H1 (cell line): Measurements from ENCODE around the gene STAG1. TPM values are rescaled to one million over a fixed set of nuclear protein-coding genes. Genes with fewer than 3 reads are reported as not detected.

Experiments
- CTCF ChIA-PET: fragments of 300-600 bp; sonication (Branson Sonifier 250); formaldehyde crosslinking; loops from one replicate; lab custom pipeline; 2021; ENCODE audit not compliant: partially characterized antibody; lab: Charles Lee
- POLR2A ChIA-PET: fragments of 300-600 bp; sonication (Branson Sonifier 250); formaldehyde crosslinking; loops from one replicate; lab custom pipeline; 2021; ENCODE audit warnings: inconsistent platforms; ENCODE audit not compliant: partially characterized antibody; lab: Charles Lee
- DNase-seq, 2 experiments: peaks; one replicate each; pipeline versions ENCODE4 v3.0.0 to v3.0.0-alpha.2; 2010 to 2022; ENCODE audit warnings: low spot score in 2 of 2, low read depth in 1 of 2, mixed read lengths in 1 of 2
- FAIRE-seq: peaks from 2 replicates; lab custom pipeline; 2011; peaks lifted over from hg19 to GRCh38; lab: Jason Lieb, UNC
- H2AFZ ChIP-seq: 2 replicates; pipeline ENCODE4 v1.8.1; 2012; ENCODE audit warnings: low read length, inconsistent platforms
- H2AK5ac ChIP-seq: 2 replicates; pipeline ENCODE4 v1.6.1; 2013; ENCODE audit warnings: low read depth, low read length
- H2BK120ac ChIP-seq: replicated peaks from 2 replicates; pipeline ENCODE3; 2013; ENCODE audit warnings: low read depth, low read length, inconsistent platforms
- H2BK12ac ChIP-seq: 2 replicates; pipeline ENCODE4 v1.6.1; 2013; ENCODE audit warnings: low read depth, low read length
- H2BK15ac ChIP-seq: 2 replicates; pipeline ENCODE4 v1.6.1; 2013; ENCODE audit warnings: low read length
- H2BK20ac ChIP-seq: 2 replicates; pipeline ENCODE4 v1.6.1; 2013; ENCODE audit warnings: low read length
- H2BK5ac ChIP-seq: 2 replicates; pipeline ENCODE4 v1.6.1; 2013; ENCODE audit warnings: low read depth, low read length
- H3K14ac ChIP-seq: 2 replicates; pipeline ENCODE4 v1.6.1; 2013; ENCODE audit warnings: inconsistent platforms; ENCODE audit not compliant: insufficient read length
- H3K18ac ChIP-seq: 2 replicates; pipeline ENCODE4 v1.6.1; 2013; ENCODE audit warnings: low read length; ENCODE audit errors: extremely low read depth
- H3K23ac ChIP-seq: 2 replicates; pipeline ENCODE4 v1.6.1; 2013; ENCODE audit warnings: inconsistent platforms; ENCODE audit not compliant: insufficient read length
- H3K23me2 ChIP-seq: 2 replicates; pipeline ENCODE4 v1.6.1; 2013; ENCODE audit warnings: low read depth, low read length
- H3K27ac ChIP-seq: 2 replicates; pipeline ENCODE4 v1.6.1; 2011; ENCODE audit warnings: low read depth, low read length, inconsistent platforms
- H3K27me3 ChIP-seq, 4 experiments: replicated peaks in 1 of 4; 1 replicate in 1 of 4; 2 replicates in 3 of 4; pipeline versions ENCODE4 v1.6.1 to v1.8.1; 2011 to 2013; ENCODE audit warnings: low read length in 3 of 4, mild to moderate bottlenecking in 3 of 4, inconsistent platforms in 2 of 4, mixed read lengths in 2 of 4, moderate library complexity in 1 of 4; ENCODE audit not compliant: control insufficient read depth in 3 of 4, insufficient read depth in 3 of 4; ENCODE audit errors: extremely low read depth in 1 of 4
- H3K36me3 ChIP-seq, 4 experiments: 2 replicates each; pipeline versions ENCODE4 v1.6.1 to v1.8.1; 2011 to 2013; ENCODE audit warnings: mild to moderate bottlenecking in 4 of 4, low read length in 3 of 4, moderate library complexity in 2 of 4, control low read depth in 1 of 4, inconsistent platforms in 1 of 4; ENCODE audit not compliant: insufficient read depth in 4 of 4, control insufficient read depth in 2 of 4
- H3K4ac ChIP-seq: replicated peaks from 2 replicates; pipeline ENCODE3; 2013; ENCODE audit warnings: low read length, low read depth, mixed read lengths, inconsistent platforms; ENCODE audit not compliant: insufficient read length
- H3K4me1 ChIP-seq, 4 experiments: replicated peaks in 1 of 4; 1 replicate in 1 of 4; 2 replicates in 3 of 4; pipeline versions ENCODE4 v1.6.1 to v1.8.1; 2011 to 2013; ENCODE audit warnings: low read length in 3 of 4, inconsistent platforms in 2 of 4, mixed read lengths in 1 of 4; ENCODE audit not compliant: insufficient read depth in 4 of 4, control insufficient read depth in 3 of 4
- H3K4me2 ChIP-seq, 2 experiments: 2 replicates each; pipeline versions ENCODE4 v1.6.1 to v1.8.1; 2011 to 2013; ENCODE audit warnings: low read depth in 2 of 2, low read length in 2 of 2, control low read depth in 1 of 2, inconsistent platforms in 1 of 2, mild to moderate bottlenecking in 1 of 2; ENCODE audit not compliant: insufficient read depth in 1 of 2
- H3K4me3 ChIP-seq, 4 experiments: fragments of 200-600, 300-600 bp in 1 of 4; sonication (generic), shearing (Covaris generic), sonication (Bioruptor Twin) in 1 of 4; 2 replicates each; pipeline versions ENCODE4 v1.5.1 to v1.8.1; 2011 to 2016; ENCODE audit warnings: low read length in 4 of 4, low read depth in 3 of 4, control low read depth in 2 of 4, inconsistent platforms in 2 of 4, mild to moderate bottlenecking in 2 of 4, mixed read lengths in 1 of 4, moderate library complexity in 1 of 4; ENCODE audit not compliant: insufficient read depth in 2 of 4; ENCODE audit errors: extremely low read depth in 1 of 4
- H3K56ac ChIP-seq: replicated peaks from 2 replicates; pipeline ENCODE3; 2013; ENCODE audit warnings: low read depth, mild to moderate bottlenecking, mixed read lengths, low read length, inconsistent platforms; ENCODE audit not compliant: insufficient read length
- H3K79me1 ChIP-seq: 2 replicates; pipeline ENCODE4 v1.6.1; 2013; ENCODE audit warnings: low read depth, low read length, control low read depth
- H3K79me2 ChIP-seq, 2 experiments: 2 replicates each; pipeline versions ENCODE4 v1.6.1 to v1.8.1; 2012 to 2013; ENCODE audit warnings: low read length in 2 of 2, mild to moderate bottlenecking in 2 of 2, inconsistent platforms in 1 of 2; ENCODE audit not compliant: insufficient read depth in 2 of 2, control insufficient read depth in 1 of 2
- H3K9ac ChIP-seq, 4 experiments: replicated peaks in 1 of 4; 1 replicate in 1 of 4; 2 replicates in 3 of 4; pipeline versions ENCODE4 v1.6.1 to v1.8.1; 2011 to 2013; ENCODE audit warnings: low read depth in 3 of 4, low read length in 3 of 4, control low read depth in 2 of 4, mild to moderate bottlenecking in 2 of 4, moderate library complexity in 2 of 4, inconsistent platforms in 1 of 4; ENCODE audit errors: extremely low read depth in 1 of 4
- H3K9me3 ChIP-seq, 2 experiments: 2 replicates each; pipeline versions ENCODE4 v1.6.1 to v1.8.1; 2012 to 2013; ENCODE audit warnings: mild to moderate bottlenecking in 2 of 2, moderate library complexity in 2 of 2, control low read depth in 1 of 2, inconsistent platforms in 1 of 2, low read depth in 1 of 2, low read length in 1 of 2, mixed read lengths in 1 of 2; ENCODE audit not compliant: insufficient read depth in 2 of 2
- H4K20me1 ChIP-seq, 2 experiments: replicated peaks in 1 of 2; 2 replicates each; pipeline versions ENCODE3 to v1.8.1; 2011 to 2013; ENCODE audit warnings: inconsistent platforms in 2 of 2, low read length in 2 of 2, mild to moderate bottlenecking in 1 of 2; ENCODE audit not compliant: insufficient read depth in 2 of 2, control insufficient read depth in 1 of 2
- H4K5ac ChIP-seq: 2 replicates; pipeline ENCODE4 v1.6.1; 2013; ENCODE audit warnings: low read length, low read depth, mixed read lengths, inconsistent platforms; ENCODE audit not compliant: insufficient read length
- H4K8ac ChIP-seq: 2 replicates; pipeline ENCODE4 v1.8.0; 2013; ENCODE audit warnings: mild to moderate bottlenecking, moderate library complexity, low read length, inconsistent platforms; ENCODE audit not compliant: insufficient read depth; ENCODE audit errors: extremely low read depth
- H4K91ac ChIP-seq: replicated peaks from 2 replicates; pipeline ENCODE3; 2013; ENCODE audit warnings: low read length, mixed read lengths, inconsistent platforms; ENCODE audit not compliant: insufficient read length
- CEBPB ChIP-seq: IDR thresholded peaks from 2 replicates; pipeline ENCODE4 v1.6.1; 2012; ENCODE audit warnings: low read depth, low read length
- EZH2 ChIP-seq: fragments of 200-600 bp; sonication (generic); IDR thresholded peaks from 2 replicates; pipeline ENCODE4 v1.7.1; 2012; ENCODE audit warnings: low read depth, mild to moderate bottlenecking, moderate library complexity, low read length, inconsistent platforms; ENCODE audit not compliant: severe bottlenecking
- SIN3A ChIP-seq, 2 experiments: IDR thresholded peaks in 1 of 2; conservative IDR thresholded peaks in 1 of 2; 2 replicates each; pipeline ENCODE4 v1.6.1; 2011 to 2012; ENCODE audit warnings: low read length in 2 of 2, improper control_type of control experiment in 1 of 2, low read depth in 1 of 2, mild to moderate bottlenecking in 1 of 2
- SIRT6 ChIP-seq: IDR thresholded peaks from one replicate; pipeline ENCODE4 v1.7.1; 2012; ENCODE audit warnings: low read length, inconsistent platforms
- SUZ12 ChIP-seq: fragments of 200-600 bp; sonication (generic); IDR thresholded peaks from 2 replicates; pipeline ENCODE4 v1.6.1; 2012; ENCODE audit warnings: mild to moderate bottlenecking, inconsistent platforms, low read length, moderate library complexity, mixed read lengths
- TEAD4 ChIP-seq: IDR thresholded peaks from 2 replicates; pipeline ENCODE4 v1.6.1; 2012; ENCODE audit warnings: low read depth, low read length, inconsistent platforms, mixed read lengths
- WGBS, 2 experiments: shearing (Covaris generic) in 1 of 2; methylation state at CpG; one replicate each; pipeline versions ENCODE4 v1.1.6 to v1.1.7; 2013 to 2015; ENCODE audit warnings: low lambda C conversion rate in 2 of 2, mixed read lengths in 2 of 2, inconsistent platforms in 1 of 2, low coverage in 1 of 2, missing lambda C conversion rate in 1 of 2; ENCODE audit not compliant: insufficient replicate concordance in 2 of 2, insufficient coverage in 1 of 2, insufficient read length in 1 of 2; ENCODE audit errors: extremely low coverage in 1 of 2, missing lambda C conversion rate in 1 of 2; 5-methylcytosine and 5-hydroxymethylcytosine counted together
- polyA plus RNA-seq, 7 experiments: library from polyadenylated mRNA; depleted of rRNA in 3 of 7; stranded (reverse) in 5 of 7; unstranded in 2 of 7; fragments of >200 nt in 5 of 7; fragments of 200-250 nt in 2 of 7; gene quantifications; 1 replicate in 5 of 7; 2 replicates in 1 of 7; 4 replicates in 1 of 7; pipeline versions ENCODE4 v1.2.1 to v1.2.3, GENCODE V29; 2011 to 2013; ENCODE audit warnings: missing spikeins in 2 of 7, mixed read lengths in 2 of 7
- total RNA-seq: library from RNA; stranded (reverse); fragmentation: NEBNext Ultra II Directional; extraction: Animal tissue kit (Norgen Biotek cat#: 25700); gene quantifications from 2 replicates; pipeline ENCODE4 v1.2.1, GENCODE V29; 2021
- TF ChIP-seq, protein P1 (sequence below): IDR thresholded peaks from 2 replicates; pipeline ENCODE4 v1.6.1; 2012; ENCODE audit warnings: low read length, inconsistent platforms
- TF ChIP-seq, protein P2 (sequence below): IDR thresholded peaks from 2 replicates; pipeline ENCODE4 v1.6.1; 2011; ENCODE audit warnings: low read length, improper control_type of control experiment
- TF ChIP-seq, protein P3 (sequence below): IDR thresholded peaks from 2 replicates; pipeline ENCODE4 v1.6.1; 2012; ENCODE audit warnings: inconsistent platforms
- TF ChIP-seq, protein P4 (sequence below): IDR thresholded peaks from 2 replicates; pipeline ENCODE4 v1.6.1; 2012; ENCODE audit warnings: inconsistent platforms

STAG1 gene
- total and polyA plus RNA-seq, 2 of the 8 experiments (the other 6 are each of a cell fraction or from before 2014, with no cell fraction given) = 4.6 to 23.4 TPM

DNA sequence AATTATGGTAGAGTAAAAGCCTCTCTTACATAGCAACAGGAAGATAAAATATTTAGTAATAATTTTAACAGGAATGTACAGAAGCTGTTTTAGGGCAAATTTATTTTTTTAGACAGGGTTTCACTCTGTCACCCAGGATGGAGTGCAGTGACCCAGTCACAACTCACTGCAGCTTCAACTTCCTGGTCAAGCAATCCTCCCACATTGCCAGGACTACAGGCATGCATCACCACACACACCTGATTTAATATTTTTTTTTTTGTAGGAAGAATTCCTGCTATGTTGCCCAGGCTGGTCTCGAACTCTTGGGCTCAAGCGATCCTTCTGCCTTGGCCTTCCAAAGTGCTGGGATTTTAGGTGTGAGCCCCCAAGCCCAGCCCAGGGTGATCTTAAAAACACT is 440.9 kb downstream of the STAG1 start:
- Histone ChIP-seq H3K56ac (no peak overlapping the region), H2BK120ac (no peak overlapping the region), H3K4me2 (no peak overlapping the region), H4K91ac (no peak overlapping the region), H3K79me2 (no peaks in the 10 kb centered on the region), H3K4ac (no peak overlapping the region), H2AFZ (no peak overlapping the region), H3K4me1 (no peaks in the 10 kb centered on the region), H3K79me1 (no peaks in the 10 kb centered on the region), H2BK15ac (no peak overlapping the region), H3K23ac (no peak overlapping the region), H2AK5ac (no peak overlapping the region), H3K27ac (no peak overlapping the region), H3K18ac (no peak overlapping the region), H4K5ac (no peak overlapping the region), H2BK12ac (no peak overlapping the region), H3K27me3 (no peaks in the 10 kb centered on the region), H3K9ac (no peak overlapping the region), H3K9me3 (no peaks in the 10 kb centered on the region), H3K4me3 (no peak overlapping the region), H3K36me3 (no peaks in the 10 kb centered on the region; a peak in 1 of 8 replicates), H3K23me2 (no peaks in the 10 kb centered on the region), H2BK20ac (no peak overlapping the region), H3K14ac (no peak overlapping the region), H4K20me1 (no peaks in the 10 kb centered on the region), H4K8ac (no peak overlapping the region), H2BK5ac (no peak overlapping the region)
- CTCF ChIA-PET = interaction anchor here (0.6 to 0.7 kb wide), 4 partner anchors 24 to 1702 kb away, joined by 3 read pairs; no protein-coding TSS in a partner anchor
- POLR2A ChIA-PET = no interaction called here
- WGBS, 2 experiments = 93% methylated on average over 2 of the region's 2 CpGs; no CpG with 5 or more reads in 1 of the 2 experiments
- FAIRE-seq (no peak), DNase-seq (no peak)
- TF ChIP-seq, protein P1, sequence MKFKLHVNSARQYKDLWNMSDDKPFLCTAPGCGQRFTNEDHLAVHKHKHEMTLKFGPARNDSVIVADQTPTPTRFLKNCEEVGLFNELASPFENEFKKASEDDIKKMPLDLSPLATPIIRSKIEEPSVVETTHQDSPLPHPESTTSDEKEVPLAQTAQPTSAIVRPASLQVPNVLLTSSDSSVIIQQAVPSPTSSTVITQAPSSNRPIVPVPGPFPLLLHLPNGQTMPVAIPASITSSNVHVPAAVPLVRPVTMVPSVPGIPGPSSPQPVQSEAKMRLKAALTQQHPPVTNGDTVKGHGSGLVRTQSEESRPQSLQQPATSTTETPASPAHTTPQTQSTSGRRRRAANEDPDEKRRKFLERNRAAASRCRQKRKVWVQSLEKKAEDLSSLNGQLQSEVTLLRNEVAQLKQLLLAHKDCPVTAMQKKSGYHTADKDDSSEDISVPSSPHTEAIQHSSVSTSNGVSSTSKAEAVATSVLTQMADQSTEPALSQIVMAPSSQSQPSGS = no peak
- no peak for TF ChIP-seq SIN3A (conservative IDR thresholded peaks at IDR 0.05 in 1 of 2, IDR thresholded peaks at IDR 0.05 in 1 of 2; ENCODE audit: low read depth in 1 of 2, low read length in 2 of 2)
- TF ChIP-seq, protein P2, sequence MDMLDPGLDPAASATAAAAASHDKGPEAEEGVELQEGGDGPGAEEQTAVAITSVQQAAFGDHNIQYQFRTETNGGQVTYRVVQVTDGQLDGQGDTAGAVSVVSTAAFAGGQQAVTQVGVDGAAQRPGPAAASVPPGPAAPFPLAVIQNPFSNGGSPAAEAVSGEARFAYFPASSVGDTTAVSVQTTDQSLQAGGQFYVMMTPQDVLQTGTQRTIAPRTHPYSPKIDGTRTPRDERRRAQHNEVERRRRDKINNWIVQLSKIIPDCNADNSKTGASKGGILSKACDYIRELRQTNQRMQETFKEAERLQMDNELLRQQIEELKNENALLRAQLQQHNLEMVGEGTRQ = no peak
- TF ChIP-seq TEAD4 = no peak
- TF ChIP-seq CEBPB = no peak
- TF ChIP-seq SUZ12 = no peak
- TF ChIP-seq, protein P3, sequence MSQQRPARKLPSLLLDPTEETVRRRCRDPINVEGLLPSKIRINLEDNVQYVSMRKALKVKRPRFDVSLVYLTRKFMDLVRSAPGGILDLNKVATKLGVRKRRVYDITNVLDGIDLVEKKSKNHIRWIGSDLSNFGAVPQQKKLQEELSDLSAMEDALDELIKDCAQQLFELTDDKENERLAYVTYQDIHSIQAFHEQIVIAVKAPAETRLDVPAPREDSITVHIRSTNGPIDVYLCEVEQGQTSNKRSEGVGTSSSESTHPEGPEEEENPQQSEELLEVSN = no peak
- TF ChIP-seq, protein P4, sequence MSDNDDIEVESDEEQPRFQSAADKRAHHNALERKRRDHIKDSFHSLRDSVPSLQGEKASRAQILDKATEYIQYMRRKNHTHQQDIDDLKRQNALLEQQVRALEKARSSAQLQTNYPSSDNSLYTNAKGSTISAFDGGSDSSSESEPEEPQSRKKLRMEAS = no peak
- TF ChIP-seq EZH2 = no peak
- TF ChIP-seq SIRT6 = no peak
